GM12878 (cell line): Measurements from ENCODE around the gene FBXL7. TPM values are rescaled to one million over a fixed set of nuclear protein-coding genes. Genes with fewer than 3 reads are reported as not detected.

Experiments
- ATAC-seq: fragments of 200-7000 bp; cut with Tn5 transposase; 3 replicates; pipeline ENCODE4 v1.9.1; 2020; ENCODE audit warnings: mild to moderate bottlenecking, moderate library complexity
- BruUV-seq: library from RNA; stranded (reverse); fragments of 400-500 nt; replicated peaks from 2 replicates; lab custom pipeline; 2021; lab: Mats Ljungman, UMichigan
- CTCF ChIA-PET: fragments of 300-600 bp; sonication (Branson Sonifier 250); formaldehyde crosslinking; extraction: SDS; loops from one replicate; lab custom pipeline; 2021; ENCODE audit warnings: inconsistent platforms; lab: Yijun Ruan, JAX
- POLR2A ChIA-PET: fragments of 350-600 bp; formaldehyde crosslinking; extraction: SDS; loops from one replicate; lab custom pipeline; 2021; ENCODE audit warnings: inconsistent platforms; lab: Charles Lee
- RAD21 ChIA-PET: fragments of 300-600 bp; sonication (Branson Sonifier 250); formaldehyde crosslinking; loops from one replicate; lab custom pipeline; 2023; ENCODE audit warnings: antibody characterized with exemption; ENCODE audit not compliant: unreplicated experiment; lab: Charles Lee
- SMC1A ChIA-PET: fragments of 300-600 bp; sonication (Branson Sonifier 250); formaldehyde crosslinking; loops from one replicate; lab custom pipeline; 2023; ENCODE audit not compliant: unreplicated experiment, uncharacterized antibody; lab: Charles Lee
- DNase-seq: peaks from one replicate; pipeline ENCODE4 v3.0.0-alpha.2; 2011; ENCODE audit warnings: low read depth, low spot score
- FAIRE-seq: peaks from 3 replicates; lab custom pipeline; 2011; peaks lifted over from hg19 to GRCh38; lab: Jason Lieb, UNC
- H2AFZ ChIP-seq: 2 replicates; pipeline ENCODE4 v1.6.0; 2011; ENCODE audit warnings: low read depth, low read length, control low read depth; ENCODE audit not compliant: control insufficient read depth
- H3K27ac ChIP-seq: 2 replicates; pipeline ENCODE4 v1.5.1; 2011; ENCODE audit warnings: control low read depth; ENCODE audit not compliant: control insufficient read depth, insufficient read depth
- H3K27me3 ChIP-seq, 2 experiments: replicated peaks in 1 of 2; 2 replicates each; pipeline versions ENCODE4 v1.6.0 to v1.6.1; 2011; ENCODE audit warnings: low read length in 1 of 2; ENCODE audit not compliant: control insufficient read depth in 2 of 2, insufficient read depth in 2 of 2
- H3K36me3 ChIP-seq, 2 experiments: 2 replicates each; pipeline ENCODE4 v1.5.1; 2011; ENCODE audit warnings: low read length in 1 of 2; ENCODE audit not compliant: control insufficient read depth in 2 of 2, insufficient read depth in 2 of 2
- H3K4me1 ChIP-seq: 2 replicates; pipeline ENCODE4 v1.6.1; 2011; ENCODE audit warnings: mild to moderate bottlenecking, low read length, moderate library complexity, mixed read lengths; ENCODE audit not compliant: control insufficient read depth, insufficient read depth
- H3K4me2 ChIP-seq: 2 replicates; pipeline ENCODE4 v1.6.0; 2011; ENCODE audit warnings: control low read depth; ENCODE audit not compliant: control insufficient read depth, insufficient read depth
- H3K4me3 ChIP-seq: fragments of 200-600 bp; sonication (generic); 2 replicates; pipeline ENCODE4 v1.5.1; 2016
- H3K79me2 ChIP-seq: 2 replicates; pipeline ENCODE4 v1.6.0; 2011; ENCODE audit warnings: low read length; ENCODE audit not compliant: control insufficient read depth, insufficient read depth
- H3K9ac ChIP-seq: 2 replicates; pipeline ENCODE4 v1.8.0; 2011; ENCODE audit warnings: low read length, control low read depth, mixed read lengths; ENCODE audit not compliant: control insufficient read depth, insufficient read depth
- H3K9me3 ChIP-seq: replicated peaks from 3 replicates; pipeline ENCODE4 v1.5.1; 2011; ENCODE audit warnings: mild to moderate bottlenecking, low read length; ENCODE audit not compliant: control insufficient read depth, insufficient read depth
- H4K20me1 ChIP-seq: 2 replicates; pipeline ENCODE4 v1.6.0; 2011; ENCODE audit not compliant: control insufficient read depth, insufficient read depth
- BRCA1 ChIP-seq: IDR thresholded peaks from 2 replicates; pipeline ENCODE4 v1.6.1; 2011; ENCODE audit warnings: low read depth, low read length, improper control_type of control experiment
- CHD1 ChIP-seq: IDR thresholded peaks from 2 replicates; pipeline ENCODE4 v1.6.1; 2012; ENCODE audit warnings: low read depth, low read length, improper control_type of control experiment
- CHD4 ChIP-seq: fragments of 200-600 bp; sonication (generic); IDR thresholded peaks from 2 replicates; pipeline ENCODE4 v1.6.1; 2016; ENCODE audit warnings: mild to moderate bottlenecking
- GATAD2B ChIP-seq: fragments of 450-650 bp; conservative IDR thresholded peaks from 2 replicates; pipeline ENCODE4 v1.6.1; 2017; ENCODE audit warnings: low read depth, mild to moderate bottlenecking, moderate library complexity
- LARP7 ChIP-seq: fragments of 450-650 bp; IDR thresholded peaks from 2 replicates; pipeline ENCODE4 v1.6.1; 2017; ENCODE audit warnings: mild to moderate bottlenecking
- RBBP5 ChIP-seq: fragments of 200-600 bp; sonication (generic); conservative IDR thresholded peaks from 2 replicates; pipeline ENCODE4 v1.6.1; 2016
- RCOR1 ChIP-seq: conservative IDR thresholded peaks from 2 replicates; pipeline ENCODE4 v1.6.1; 2012; ENCODE audit warnings: low read depth, low read length, improper control_type of control experiment
- WGBS: methylation state at CpG from one replicate; pipeline ENCODE4 v1.1.6; 2016; ENCODE audit warnings: low lambda C conversion rate; ENCODE audit not compliant: insufficient replicate concordance, insufficient coverage; ENCODE audit errors: missing lambda C conversion rate; 5-methylcytosine and 5-hydroxymethylcytosine counted together
- in situ Hi-C: fragments of 300-500 bp; cut with MboI; formaldehyde crosslinking; loops from 9 replicates; pipeline ENCODE4 v1.14.3; 2018; ENCODE audit warnings: mixed read lengths
- intact Hi-C: fragments of 100-400 bp; cut with micrococcal nuclease; formaldehyde crosslinking; loops from one replicate; pipeline ENCODE4 v1.14.2; 2022; ENCODE audit not compliant: unreplicated experiment
- polyA plus RNA-seq, 11 experiments: library from polyadenylated mRNA; depleted of rRNA in 4 of 11; unstranded in 6 of 11; stranded (reverse) in 5 of 11; fragments of >200 nt; fragmentation: Nextera tagmentation in 4 of 11; fragmentation: Illumina TruSeq in 1 of 11; extraction: Ambion mirVana in 4 of 11; extraction: Trizol in 1 of 11; gene quantifications; 1 replicate in 1 of 11; 2 replicates in 10 of 11; pipeline versions ENCODE4 v1.2.1 to v1.2.3, GENCODE V29; 2011 to 2016; ENCODE audit warnings: inconsistent platforms in 2 of 11, missing spikeins in 2 of 11, low read depth in 1 of 11
- total RNA-seq, 4 experiments: library from RNA; depleted of rRNA in 3 of 4; stranded (reverse); fragments of >200 nt in 3 of 4; fragmentation: Illumina TruSeq in 1 of 4; extraction: Trizol in 1 of 4; gene quantifications; 2 replicates each; pipeline versions ENCODE4 v1.2.1 to v1.2.3, GENCODE V29; 2013 to 2021
- TF ChIP-seq, protein P1 (sequence below): IDR thresholded peaks from 2 replicates; pipeline ENCODE4 v1.6.1; 2011; ENCODE audit warnings: borderline replicate concordance, low read depth, mild to moderate bottlenecking, moderate library complexity, low read length; ENCODE audit not compliant: insufficient read depth, poor library complexity, severe bottlenecking
- TF ChIP-seq, protein P2 (sequence below): fragments of 450-650 bp; IDR thresholded peaks from 2 replicates; pipeline ENCODE4 v1.6.1; 2017; ENCODE audit warnings: mild to moderate bottlenecking, moderate library complexity

The FBXL7 gene
- total and polyA plus RNA-seq, 10 of the 15 experiments (the other 5 are each of a cell fraction or from before 2014, with no cell fraction given): 0.03 to 0.44 (median 0.16) TPM

DNA sequence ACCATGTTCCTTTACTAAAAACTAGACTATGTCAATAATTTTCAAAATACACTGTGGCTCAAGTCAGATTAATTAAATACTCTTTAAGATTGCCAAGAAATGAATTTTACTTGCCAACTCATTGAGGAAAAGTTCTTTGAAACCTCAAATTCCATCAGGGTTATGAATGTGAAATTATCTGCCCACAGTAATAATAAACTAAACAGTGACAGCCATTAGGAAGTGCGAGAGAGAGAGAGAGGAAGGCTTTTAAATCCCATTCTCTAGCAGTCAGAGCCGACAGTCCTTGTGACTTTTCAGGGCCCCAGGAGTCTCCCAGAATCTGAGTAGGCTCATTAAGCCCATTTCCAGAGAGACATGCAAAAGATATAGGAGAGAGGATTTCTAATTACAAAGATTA lies 443.5 kb downstream of the FBXL7 start:
- Histone ChIP-seq H3K36me3 (no peaks in the 10 kb centered on the region), H3K9ac (no peak overlapping the region), H3K4me1 (no peaks in the 10 kb centered on the region), H2AFZ (no peak overlapping the region), H3K27me3 (no peaks in the 10 kb centered on the region), H3K79me2 (no peaks in the 10 kb centered on the region), H3K4me3 (no peak overlapping the region), H3K9me3 (no peaks in the 10 kb centered on the region), H4K20me1 (no peaks in the 10 kb centered on the region), H3K27ac (no peak overlapping the region), H3K4me2 (no peak overlapping the region)
- WGBS: 23% methylated on average over 2 of the region's 2 CpGs
- intact Hi-C loops: no loop called here
- ATAC-seq (no peak), FAIRE-seq (no peak), DNase-seq (no peak)
- ChIA-PET POLR2A (no interaction called here), RAD21 (no interaction called here), CTCF (no interaction called here)
- in situ Hi-C loops: no loop called here
- BruUV-seq: no TSS peak
- TF ChIP-seq GATAD2B (no peak), LARP7 (no peak), BRCA1 (no peak), RCOR1 (no peak), CHD4 (no peak), RBBP5 (no peak), CHD1 (no peak)
- TF ChIP-seq, protein P1, sequence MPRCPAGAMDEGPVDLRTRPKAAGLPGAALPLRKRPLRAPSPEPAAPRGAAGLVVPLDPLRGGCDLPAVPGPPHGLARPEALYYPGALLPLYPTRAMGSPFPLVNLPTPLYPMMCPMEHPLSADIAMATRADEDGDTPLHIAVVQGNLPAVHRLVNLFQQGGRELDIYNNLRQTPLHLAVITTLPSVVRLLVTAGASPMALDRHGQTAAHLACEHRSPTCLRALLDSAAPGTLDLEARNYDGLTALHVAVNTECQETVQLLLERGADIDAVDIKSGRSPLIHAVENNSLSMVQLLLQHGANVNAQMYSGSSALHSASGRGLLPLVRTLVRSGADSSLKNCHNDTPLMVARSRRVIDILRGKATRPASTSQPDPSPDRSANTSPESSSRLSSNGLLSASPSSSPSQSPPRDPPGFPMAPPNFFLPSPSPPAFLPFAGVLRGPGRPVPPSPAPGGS: no peak
- TF ChIP-seq, protein P2, sequence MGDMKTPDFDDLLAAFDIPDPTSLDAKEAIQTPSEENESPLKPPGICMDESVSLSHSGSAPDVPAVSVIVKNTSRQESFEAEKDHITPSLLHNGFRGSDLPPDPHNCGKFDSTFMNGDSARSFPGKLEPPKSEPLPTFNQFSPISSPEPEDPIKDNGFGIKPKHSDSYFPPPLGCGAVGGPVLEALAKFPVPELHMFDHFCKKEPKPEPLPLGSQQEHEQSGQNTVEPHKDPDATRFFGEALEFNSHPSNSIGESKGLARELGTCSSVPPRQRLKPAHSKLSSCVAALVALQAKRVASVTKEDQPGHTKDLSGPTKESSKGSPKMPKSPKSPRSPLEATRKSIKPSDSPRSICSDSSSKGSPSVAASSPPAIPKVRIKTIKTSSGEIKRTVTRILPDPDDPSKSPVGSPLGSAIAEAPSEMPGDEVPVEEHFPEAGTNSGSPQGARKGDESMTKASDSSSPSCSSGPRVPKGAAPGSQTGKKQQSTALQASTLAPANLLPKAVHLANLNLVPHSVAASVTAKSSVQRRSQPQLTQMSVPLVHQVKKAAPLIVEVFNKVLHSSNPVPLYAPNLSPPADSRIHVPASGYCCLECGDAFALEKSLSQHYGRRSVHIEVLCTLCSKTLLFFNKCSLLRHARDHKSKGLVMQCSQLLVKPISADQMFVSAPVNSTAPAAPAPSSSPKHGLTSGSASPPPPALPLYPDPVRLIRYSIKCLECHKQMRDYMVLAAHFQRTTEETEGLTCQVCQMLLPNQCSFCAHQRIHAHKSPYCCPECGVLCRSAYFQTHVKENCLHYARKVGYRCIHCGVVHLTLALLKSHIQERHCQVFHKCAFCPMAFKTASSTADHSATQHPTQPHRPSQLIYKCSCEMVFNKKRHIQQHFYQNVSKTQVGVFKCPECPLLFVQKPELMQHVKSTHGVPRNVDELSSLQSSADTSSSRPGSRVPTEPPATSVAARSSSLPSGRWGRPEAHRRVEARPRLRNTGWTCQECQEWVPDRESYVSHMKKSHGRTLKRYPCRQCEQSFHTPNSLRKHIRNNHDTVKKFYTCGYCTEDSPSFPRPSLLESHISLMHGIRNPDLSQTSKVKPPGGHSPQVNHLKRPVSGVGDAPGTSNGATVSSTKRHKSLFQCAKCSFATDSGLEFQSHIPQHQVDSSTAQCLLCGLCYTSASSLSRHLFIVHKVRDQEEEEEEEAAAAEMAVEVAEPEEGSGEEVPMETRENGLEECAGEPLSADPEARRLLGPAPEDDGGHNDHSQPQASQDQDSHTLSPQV: no peak
- TF ChIP-seq, all 136 proteins: peak for 0
- SMC1A ChIA-PET: no interaction called here
